IMR-90 (cell line): Measurements from ENCODE around the gene SLC19A2. TPM values are rescaled to one million over a fixed set of nuclear protein-coding genes. Genes with fewer than 3 reads are reported as not detected.

Experiments used
- ATAC-seq: fragments of 200-7000 bp; cut with Tn5 transposase; 2 replicates; pipeline ENCODE4 v1.9.1; 2020; ENCODE audit warnings: low read depth, mild to moderate bottlenecking, moderate library complexity
- BruUV-seq: library from RNA; stranded (reverse); fragments of 400-500 nt; replicated peaks from 2 replicates; lab custom pipeline; 2021; lab: Mats Ljungman, UMichigan
- CTCF ChIA-PET: fragments of 300-600 bp; formaldehyde crosslinking; extraction: SDS; loops from one replicate; lab custom pipeline; 2021; ENCODE audit warnings: antibody characterized with exemption; lab: Yijun Ruan, JAX
- POLR2A ChIA-PET: fragments of 300-600 bp; sonication (Branson Sonifier 250); formaldehyde crosslinking; loops from one replicate; lab custom pipeline; 2022; ENCODE audit warnings: antibody characterized with exemption; ENCODE audit not compliant: unreplicated experiment; lab: Charles Lee
- DNase-seq: peaks from one replicate; pipeline ENCODE4 v3.0.0; 2013
- H2AFZ ChIP-seq: replicated peaks from 2 replicates; pipeline ENCODE3; 2013; ENCODE audit warnings: low read length, mild to moderate bottlenecking; ENCODE audit not compliant: poor library complexity
- H2AK5ac ChIP-seq: 2 replicates; pipeline ENCODE4 v1.6.1; 2013; ENCODE audit warnings: low read depth, low read length, inconsistent platforms
- H2AK9ac ChIP-seq: replicated peaks from 2 replicates; pipeline ENCODE3; 2013; ENCODE audit warnings: mild to moderate bottlenecking, low read depth, low read length, moderate library complexity; ENCODE audit not compliant: poor library complexity
- H2BK120ac ChIP-seq: 2 replicates; pipeline ENCODE4 v1.6.1; 2013; ENCODE audit warnings: low read depth, low read length, inconsistent platforms
- H2BK15ac ChIP-seq: 3 replicates; pipeline ENCODE4 v1.6.1; 2013; ENCODE audit warnings: low read depth, low read length, inconsistent platforms
- H2BK20ac ChIP-seq: 2 replicates; pipeline ENCODE4 v1.6.1; 2013; ENCODE audit warnings: low read depth, mild to moderate bottlenecking, inconsistent platforms, low read length, moderate library complexity
- H2BK5ac ChIP-seq: 2 replicates; pipeline ENCODE4 v1.6.1; 2013; ENCODE audit warnings: mild to moderate bottlenecking, low read depth, low read length, inconsistent platforms; ENCODE audit not compliant: poor library complexity, severe bottlenecking
- H3K14ac ChIP-seq: replicated peaks from 2 replicates; pipeline ENCODE4 v1.6.1; 2013; ENCODE audit warnings: low read depth, low read length, inconsistent platforms
- H3K18ac ChIP-seq: 2 replicates; pipeline ENCODE4 v1.6.1; 2013; ENCODE audit warnings: low read depth, low read length, control low read depth
- H3K23ac ChIP-seq: 2 replicates; pipeline ENCODE4 v1.6.1; 2013; ENCODE audit warnings: low read depth, low read length, inconsistent platforms
- H3K27ac ChIP-seq: 2 replicates; pipeline ENCODE4 v1.5.1; 2013; ENCODE audit warnings: mild to moderate bottlenecking, control low read depth, low read length; ENCODE audit not compliant: insufficient read depth
- H3K27me3 ChIP-seq: 2 replicates; pipeline ENCODE4 v1.6.1; 2013; ENCODE audit warnings: low read length; ENCODE audit not compliant: control insufficient read depth, insufficient read depth
- H3K36me3 ChIP-seq: 2 replicates; pipeline ENCODE4 v1.6.1; 2013; ENCODE audit warnings: low read length, mixed read lengths; ENCODE audit not compliant: control insufficient read depth, insufficient read depth
- H3K4ac ChIP-seq: 2 replicates; pipeline ENCODE4 v1.6.1; 2013; ENCODE audit warnings: low read depth, low read length, inconsistent platforms
- H3K4me1 ChIP-seq: 2 replicates; pipeline ENCODE4 v1.6.1; 2013; ENCODE audit warnings: low read length, mixed read lengths; ENCODE audit not compliant: control insufficient read depth, insufficient read depth
- H3K4me2 ChIP-seq: 2 replicates; pipeline ENCODE4 v1.6.1; 2013; ENCODE audit warnings: low read depth, mild to moderate bottlenecking, control low read depth, low read length, moderate library complexity
- H3K4me3 ChIP-seq: 2 replicates; pipeline ENCODE4 v1.5.1; 2013; ENCODE audit warnings: low read depth, mild to moderate bottlenecking, control low read depth, low read length, moderate library complexity; ENCODE audit not compliant: insufficient read depth
- H3K56ac ChIP-seq: 2 replicates; pipeline ENCODE4 v1.6.1; 2013; ENCODE audit warnings: low read length, inconsistent platforms; ENCODE audit not compliant: insufficient read depth; ENCODE audit errors: extremely low read depth
- H3K79me1 ChIP-seq, 2 experiments: 2 replicates each; pipeline ENCODE4 v1.6.1; 2013; ENCODE audit warnings: low read length in 2 of 2, inconsistent platforms in 1 of 2, low read depth in 1 of 2
- H3K9ac ChIP-seq: 2 replicates; pipeline ENCODE4 v1.6.1; 2013; ENCODE audit warnings: low read depth, low read length, control low read depth
- H3K9me1 ChIP-seq: 2 replicates; pipeline ENCODE4 v1.6.1; 2013; ENCODE audit warnings: low read length, inconsistent platforms; ENCODE audit not compliant: insufficient read depth
- H3K9me3 ChIP-seq: 2 replicates; pipeline ENCODE4 v1.6.1; 2013; ENCODE audit warnings: low read length; ENCODE audit not compliant: control insufficient read depth, insufficient read depth
- H4K20me1 ChIP-seq: 2 replicates; pipeline ENCODE4 v1.6.1; 2013; ENCODE audit warnings: low read length, inconsistent platforms; ENCODE audit not compliant: insufficient read depth
- H4K5ac ChIP-seq: 2 replicates; pipeline ENCODE4 v1.6.1; 2013; ENCODE audit warnings: mild to moderate bottlenecking, low read depth, low read length, control low read depth
- H4K8ac ChIP-seq, 2 experiments: 2 replicates each; pipeline ENCODE4 v1.6.1; 2013; ENCODE audit warnings: low read depth in 2 of 2, low read length in 2 of 2, control low read depth in 1 of 2, inconsistent platforms in 1 of 2
- H4K91ac ChIP-seq: 2 replicates; pipeline ENCODE4 v1.6.1; 2013; ENCODE audit warnings: low read depth, low read length, inconsistent platforms; ENCODE audit not compliant: insufficient read depth
- CEBPB ChIP-seq: IDR thresholded peaks from 2 replicates; pipeline ENCODE4 v1.6.1; 2012; ENCODE audit warnings: low read depth, low read length, improper control_type of control experiment
- MAFK ChIP-seq: IDR thresholded peaks from 2 replicates; pipeline ENCODE4 v1.6.1; 2012; ENCODE audit warnings: low read depth, low read length, improper control_type of control experiment
- WGBS, 2 experiments: methylation state at CpG; one replicate each; pipeline versions ENCODE4 v1.1.5 to v1.1.7; 2013; ENCODE audit warnings: missing lambda C conversion rate in 2 of 2; ENCODE audit not compliant: insufficient read length in 1 of 2; ENCODE audit errors: extremely low coverage in 2 of 2; 5-methylcytosine and 5-hydroxymethylcytosine counted together
- dilution Hi-C: fragments of 300-500 bp; cut with HindIII; formaldehyde crosslinking; loops from one replicate; pipeline ENCODE4 v1.14.3; 2018; ENCODE audit warnings: low sequenced_read_pairs; ENCODE audit not compliant: unreplicated experiment
- in situ Hi-C: fragments of 300-500 bp; cut with MboI; formaldehyde crosslinking; loops from 3 replicates; pipeline ENCODE4 v1.14.3; 2019; ENCODE audit warnings: low sequenced_read_pairs, inconsistent platforms, mixed read lengths
- intact Hi-C: fragments of 100-400 bp; cut with micrococcal nuclease; formaldehyde crosslinking; loops from 2 replicates; pipeline ENCODE4 v1.10.0; 2022
- microRNA-seq, 2 experiments: library from miRNA; stranded (forward) in 1 of 2; unstranded in 1 of 2; fragments of 10-50 nt in 1 of 2; fragments of <30 nt in 1 of 2; gene quantifications in 1 of 2; microRNA quantifications in 1 of 2; one replicate each; pipeline versions ENCODE3 to v1.1.0; 2013 to 2020; ENCODE audit not compliant: insufficient read depth in 1 of 2, insufficient read length in 1 of 2, unreplicated experiment in 1 of 2
- polyA plus RNA-seq, 3 experiments: library from polyadenylated mRNA; depleted of rRNA; stranded (reverse); fragments of >200 nt; gene quantifications; 2 replicates each; pipeline ENCODE4 v1.2.3, GENCODE V29; 2012; ENCODE audit warnings: low replicate concordance in 1 of 3
- small RNA-seq, 5 experiments: library from RNA; depleted of rRNA; stranded (forward); fragments of <200 nt; gene quantifications; one replicate each; pipeline ENCODE3, GENCODE V24; 2012
- total RNA-seq: library from RNA; depleted of rRNA; stranded (reverse); fragments of >200 nt; gene quantifications from 2 replicates; pipeline ENCODE4 v1.2.3, GENCODE V29; 2012; rRNA removed

SLC19A2 gene
- total and polyA plus RNA-seq, 2 of the 4 experiments (the other 2 are of a cell fraction): 3.6 to 5.2 TPM

GRCh38 chr1:169414952-169415351 is 70.8 kb downstream of the SLC19A2 start:
- dilution Hi-C loops: no loop called here
- Histone ChIP-seq H3K9me1 (no peaks in the 10 kb centered on the region), H3K9me3 (no peaks in the 10 kb centered on the region), H3K79me1 (no peaks in the 10 kb centered on the region), H2AK9ac (no peak overlapping the region), H3K9ac (no peak overlapping the region), H3K18ac (no peak overlapping the region), H4K5ac (no peak overlapping the region), H2AFZ (no peak overlapping the region), H3K4ac (no peak overlapping the region), H4K20me1 (no peaks in the 10 kb centered on the region), H2BK15ac (no peak overlapping the region), H2BK20ac (no peak overlapping the region), H2BK120ac (no peak overlapping the region), H3K27ac (no peak overlapping the region), H3K36me3 (no peaks in the 10 kb centered on the region), H4K8ac (no peak overlapping the region), H2AK5ac (no peak overlapping the region), H3K56ac (no peak overlapping the region), H2BK5ac (no peak overlapping the region), H3K4me2 (no peak overlapping the region), H3K4me3 (no peak overlapping the region), H4K91ac (no peak overlapping the region), H3K27me3 (no peaks in the 10 kb centered on the region), H3K14ac (no peak overlapping the region), H3K23ac (no peak overlapping the region), H3K4me1 (no peaks in the 10 kb centered on the region)
- intact Hi-C loops: no loop called here
- ChIA-PET POLR2A (no interaction called here), CTCF (no interaction called here)
- no TSS peak for BruUV-seq
- ATAC-seq (no peak), DNase-seq (no peak)
- 75% methylated on average over 2 of the region's 2 CpGs; no CpG with 5 or more reads in 1 of the 2 experiments for WGBS, 2 experiments
- in situ Hi-C loops: no loop called here
- no peak for TF ChIP-seq MAFK
- peak; percentile 38; the same call in 1 of the 2 replicates for TF ChIP-seq CEBPB

Small RNA genes lying within 50 kb of the gene (microRNA-seq; reads per million reads assigned to microRNA genes)
- not detected for gene AL021068.2 (ENCODE audit: insufficient read depth, insufficient read length)

Small RNA genes lying within 50 kb of the gene (small RNA-seq; reads per million reads assigned to genes)
- gene AL021068.2: 0 reads per million in 5 experiments

Other genes with a start within 250 kb of the SLC19A2 start
- 18.3 and 44.4 TPM in 2 replicates for gene NME7, start 118.1 kb downstream of the SLC19A2 start, total RNA-seq
- gene NME7, start 118.1 kb downstream of the SLC19A2 start, polyA plus RNA-seq (2012; rRNA removed): 14.6 and 22.4 TPM in 2 replicates
- gene BLZF1, start 117.7 kb downstream of the SLC19A2 start, total RNA-seq: 24.2 and 38.9 TPM in 2 replicates
- gene BLZF1, start 117.7 kb downstream of the SLC19A2 start, polyA plus RNA-seq (2012; rRNA removed): 11.4 and 14.2 TPM in 2 replicates
- 0.28 TPM in 1 of 2 replicates, not detected in the other for gene CCDC181, start 58.5 kb downstream of the SLC19A2 start, total RNA-seq
- 0.03 and 0.07 TPM in 2 replicates for gene CCDC181, start 58.5 kb downstream of the SLC19A2 start, polyA plus RNA-seq (2012; rRNA removed)
- not detected in 2 replicates for gene F5, start 100.5 kb upstream of the SLC19A2 start, total RNA-seq
- not detected in 2 replicates for gene F5, start 100.5 kb upstream of the SLC19A2 start, polyA plus RNA-seq (2012; rRNA removed)
- gene SELP, start 144.2 kb upstream of the SLC19A2 start, total RNA-seq: not detected in 2 replicates
- not detected in 2 replicates for gene SELP, start 144.2 kb upstream of the SLC19A2 start, polyA plus RNA-seq (2012; rRNA removed)
- not detected in 2 replicates for gene SELL, start 225.7 kb upstream of the SLC19A2 start, total RNA-seq
- gene SELL, start 225.7 kb upstream of the SLC19A2 start, polyA plus RNA-seq (2012; rRNA removed): not detected in 2 replicates
- not detected in 2 replicates for gene SELE, start 248.1 kb upstream of the SLC19A2 start, total RNA-seq
- gene SELE, start 248.1 kb upstream of the SLC19A2 start, polyA plus RNA-seq (2012; rRNA removed): not detected in 2 replicates